Measurements from ENCODE around the gene EVI5.

The EVI5 gene

GRCh38 chr1:92464588-92465255 is 320.2 kb downstream of the EVI5 start:
- no peaks in the 10 kb centered on the region; the same call in 1 of the 2 replicates for H3K36me3 ChIP-seq (ENCODE audit: insufficient read depth, low read length)
- no peak for TF ChIP-seq EZH2 (IDR thresholded peaks at IDR 0.05; ENCODE audit: borderline replicate concordance, low read depth, low read length, severe bottlenecking)
- no peaks in the 10 kb centered on the region for H3K9me3 ChIP-seq (ENCODE audit: insufficient read depth, low read length, severe bottlenecking)
- DNase-seq, result peak; percentile 6
- peaks cover 85% of the 10 kb centered on the region for H3K4me1 ChIP-seq (ENCODE audit: insufficient read depth, low read length)
- H3K4me2 ChIP-seq (ENCODE audit: insufficient read depth, low read length), result no peak overlapping the region
- peak overlapping the region; percentile 47 for H3K27ac ChIP-seq (ENCODE audit: low read length)
- no peak overlapping the region for H2AFZ ChIP-seq (ENCODE audit: low read depth, low read length)
- H4K20me1 ChIP-seq (ENCODE audit: insufficient read depth, low read length), result no peaks in the 10 kb centered on the region
- H3K27me3 ChIP-seq (ENCODE audit: insufficient read depth, low read length, poor library complexity), result no peaks in the 10 kb centered on the region
- no peak overlapping the region for H3K9ac ChIP-seq (ENCODE audit: low read depth, low read length)
- H3K79me2 ChIP-seq (ENCODE audit: insufficient read depth, low read length), result no peaks in the 10 kb centered on the region
- ATAC-seq (ENCODE audit: insufficient read depth, low read depth), result no peak
- H3K4me3 ChIP-seq (ENCODE audit: low read depth in 1 of 2, low read length in 2 of 2), result no peak overlapping the region

GRCh38 chr1:92461364-92462097 is 323.4 kb downstream of the EVI5 start:
- peak overlapping the region; percentile 55 for H3K4me2 ChIP-seq (ENCODE audit: insufficient read depth, low read length)
- peak overlapping the region; percentile 52; the same call in 1 of the 2 replicates for H3K9ac ChIP-seq (ENCODE audit: low read depth, low read length)
- no peaks in the 10 kb centered on the region for H4K20me1 ChIP-seq (ENCODE audit: insufficient read depth, low read length)
- no peaks in the 10 kb centered on the region for H3K36me3 ChIP-seq (ENCODE audit: insufficient read depth, low read length)
- ATAC-seq (ENCODE audit: insufficient read depth, low read depth), result no peak; the same call in 2 of the 3 replicates
- H3K9me3 ChIP-seq (ENCODE audit: insufficient read depth, low read length, severe bottlenecking), result no peaks in the 10 kb centered on the region
- H3K4me1 ChIP-seq (ENCODE audit: insufficient read depth, low read length), result peaks cover 80% of the 10 kb centered on the region
- TF ChIP-seq EZH2 (IDR thresholded peaks at IDR 0.05; ENCODE audit: borderline replicate concordance, low read depth, low read length, severe bottlenecking), result no peak
- TF ChIP-seq, protein P1, sequence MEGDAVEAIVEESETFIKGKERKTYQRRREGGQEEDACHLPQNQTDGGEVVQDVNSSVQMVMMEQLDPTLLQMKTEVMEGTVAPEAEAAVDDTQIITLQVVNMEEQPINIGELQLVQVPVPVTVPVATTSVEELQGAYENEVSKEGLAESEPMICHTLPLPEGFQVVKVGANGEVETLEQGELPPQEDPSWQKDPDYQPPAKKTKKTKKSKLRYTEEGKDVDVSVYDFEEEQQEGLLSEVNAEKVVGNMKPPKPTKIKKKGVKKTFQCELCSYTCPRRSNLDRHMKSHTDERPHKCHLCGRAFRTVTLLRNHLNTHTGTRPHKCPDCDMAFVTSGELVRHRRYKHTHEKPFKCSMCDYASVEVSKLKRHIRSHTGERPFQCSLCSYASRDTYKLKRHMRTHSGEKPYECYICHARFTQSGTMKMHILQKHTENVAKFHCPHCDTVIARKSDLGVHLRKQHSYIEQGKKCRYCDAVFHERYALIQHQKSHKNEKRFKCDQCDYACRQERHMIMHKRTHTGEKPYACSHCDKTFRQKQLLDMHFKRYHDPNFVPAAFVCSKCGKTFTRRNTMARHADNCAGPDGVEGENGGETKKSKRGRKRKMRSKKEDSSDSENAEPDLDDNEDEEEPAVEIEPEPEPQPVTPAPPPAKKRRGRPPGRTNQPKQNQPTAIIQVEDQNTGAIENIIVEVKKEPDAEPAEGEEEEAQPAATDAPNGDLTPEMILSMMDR (IDR thresholded peaks at IDR 0.05; ENCODE audit: borderline replicate concordance, extremely low read depth, low read length, poor library complexity, severe bottlenecking), result no peak
- H3K27ac ChIP-seq (ENCODE audit: low read length), result peak overlapping the region; percentile 98
- H3K79me2 ChIP-seq (ENCODE audit: insufficient read depth, low read length), result no peaks in the 10 kb centered on the region
- no peak overlapping the region; the same call in 1 of the 2 replicates for H2AFZ ChIP-seq (ENCODE audit: low read depth, low read length)
- DNase-seq, result no peak
- H3K27me3 ChIP-seq (ENCODE audit: insufficient read depth, low read length, poor library complexity), result no peaks in the 10 kb centered on the region
- no peak overlapping the region for H3K4me3 ChIP-seq (ENCODE audit: low read depth in 1 of 2, low read length in 2 of 2)

DNA sequence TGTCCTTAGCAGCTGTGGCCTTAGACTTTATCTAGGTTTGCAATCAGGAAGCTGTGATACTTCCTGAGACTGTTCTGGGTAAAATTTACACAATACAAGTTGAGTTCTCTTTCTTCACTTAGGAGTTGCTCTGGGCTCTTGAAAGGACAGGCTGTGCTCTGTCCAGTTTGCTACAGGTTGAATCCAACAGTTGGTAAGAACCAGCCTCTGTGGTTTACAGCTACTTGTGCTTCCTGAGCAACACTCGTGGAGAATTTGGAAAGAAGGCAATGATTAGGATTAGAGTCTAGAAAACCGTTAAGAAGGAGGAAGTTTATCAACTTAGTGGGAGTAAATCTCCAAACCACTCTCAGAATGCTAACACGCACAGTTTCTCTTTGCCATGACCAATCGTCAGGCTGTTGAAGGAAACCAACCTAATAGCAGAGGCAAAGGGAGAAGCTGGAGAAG is 325.0 kb downstream of the EVI5 start:
- no peaks in the 10 kb centered on the region for H3K36me3 ChIP-seq (ENCODE audit: insufficient read depth, low read length)
- H3K4me1 ChIP-seq (ENCODE audit: insufficient read depth, low read length), result peaks cover 63% of the 10 kb centered on the region
- no peaks in the 10 kb centered on the region for H3K9me3 ChIP-seq (ENCODE audit: insufficient read depth, low read length, severe bottlenecking)
- H3K79me2 ChIP-seq (ENCODE audit: insufficient read depth, low read length), result no peaks in the 10 kb centered on the region
- peak overlapping the region; percentile 98 for H3K27ac ChIP-seq (ENCODE audit: low read length)
- DNase-seq (peak; percentile 63), ATAC-seq (ENCODE audit: insufficient read depth, low read depth) (peak; percentile 80)
- H4K20me1 ChIP-seq (ENCODE audit: insufficient read depth, low read length), result no peaks in the 10 kb centered on the region
- TF ChIP-seq, protein P1 (IDR thresholded peaks at IDR 0.05; ENCODE audit: borderline replicate concordance, extremely low read depth, low read length, poor library complexity, severe bottlenecking), result no peak
- no peak for TF ChIP-seq EZH2 (IDR thresholded peaks at IDR 0.05; ENCODE audit: borderline replicate concordance, low read depth, low read length, severe bottlenecking)
- no peaks in the 10 kb centered on the region for H3K27me3 ChIP-seq (ENCODE audit: insufficient read depth, low read length, poor library complexity)
- peak overlapping the region; percentile 52 for H3K9ac ChIP-seq (ENCODE audit: low read depth, low read length)
- peak overlapping the region; percentile 55 for H3K4me2 ChIP-seq (ENCODE audit: insufficient read depth, low read length)
- H3K4me3 ChIP-seq (ENCODE audit: low read depth in 1 of 2, low read length in 2 of 2), result peak overlapping the region in 1 of 2 experiments; percentile 43; a peak in 2 of 4 replicates
- H2AFZ ChIP-seq (ENCODE audit: low read depth, low read length), result peak overlapping the region; percentile 85

All from DND-41 (cell line).